Endothelial cell (in vitro differentiated cells): ENCODE measurements around the gene TMEM109. TPM values are rescaled to one million over a fixed set of nuclear protein-coding genes. Genes with fewer than 3 reads are reported as not detected.

Experiments used
- DNase-seq: peaks from one replicate; pipeline ENCODE4 v3.0.0; 2021; ENCODE audit warnings: low spot score
- H3K27ac Mint-ChIP-seq: one replicate; pipeline ENCODE4 v1.8.0; 2021; ENCODE audit warnings: mixed read lengths, inconsistent platforms; ENCODE audit not compliant: unreplicated experiment
- H3K27me3 Mint-ChIP-seq: one replicate; pipeline ENCODE4 v1.8.0; 2021; ENCODE audit warnings: mild to moderate bottlenecking, moderate library complexity, mixed read lengths, inconsistent platforms; ENCODE audit not compliant: unreplicated experiment
- H3K36me3 Mint-ChIP-seq: one replicate; pipeline ENCODE4 v1.8.0; 2021; ENCODE audit warnings: mild to moderate bottlenecking, low read depth, mixed read lengths, inconsistent platforms; ENCODE audit not compliant: unreplicated experiment
- H3K4me1 Mint-ChIP-seq: one replicate; pipeline ENCODE4 v1.8.0; 2021; ENCODE audit warnings: mild to moderate bottlenecking, mixed read lengths, inconsistent platforms; ENCODE audit not compliant: unreplicated experiment
- H3K4me3 Mint-ChIP-seq: one replicate; pipeline ENCODE4 v1.8.0; 2021; ENCODE audit warnings: mild to moderate bottlenecking, mixed read lengths, inconsistent platforms; ENCODE audit not compliant: unreplicated experiment
- H3K9me3 Mint-ChIP-seq: one replicate; pipeline ENCODE4 v1.8.0; 2021; ENCODE audit warnings: mixed read lengths, inconsistent platforms; ENCODE audit not compliant: unreplicated experiment
- CTCF ChIP-seq: fragments of 200-600 bp; sonication (generic); IDR thresholded peaks from one replicate; pipeline ENCODE4 v1.5.0; 2021; ENCODE audit warnings: antibody characterized with exemption; ENCODE audit not compliant: unreplicated experiment
- total RNA-seq: library from RNA; stranded (reverse); fragmentation: NEBNext Ultra II Directional; extraction: Animal tissue kit (Norgen Biotek cat#: 25700); gene quantifications from one replicate; pipeline ENCODE4 v1.2.1, GENCODE V29; 2021; ENCODE audit not compliant: unreplicated experiment

The TMEM109 gene
- total RNA-seq, 1 donor from 2014 or later: 95.1 TPM

GRCh38 chr11:60916669-60917206, 2.8 kb downstream of the TMEM109 start:
- peaks cover 16% of the 10 kb centered on the region for H3K27me3 Mint-ChIP-seq
- H3K4me1 Mint-ChIP-seq: peaks cover 41% of the 10 kb centered on the region
- peak overlapping the region; percentile 62 for H3K4me3 Mint-ChIP-seq
- TF ChIP-seq CTCF: no peak
- no peaks in the 10 kb centered on the region for H3K9me3 Mint-ChIP-seq
- H3K27ac Mint-ChIP-seq: no peak overlapping the region
- DNase-seq: no peak
- H3K36me3 Mint-ChIP-seq: peaks cover 22% of the 10 kb centered on the region

GRCh38 chr11:60917267-60917666, 3.3 kb downstream of the TMEM109 start:
- H3K4me1 Mint-ChIP-seq: peaks cover 36% of the 10 kb centered on the region
- H3K9me3 Mint-ChIP-seq: no peaks in the 10 kb centered on the region
- H3K27me3 Mint-ChIP-seq: peaks cover 12% of the 10 kb centered on the region
- peaks cover 24% of the 10 kb centered on the region for H3K36me3 Mint-ChIP-seq
- H3K27ac Mint-ChIP-seq: no peak overlapping the region
- no peak for DNase-seq
- H3K4me3 Mint-ChIP-seq: peak overlapping the region; percentile 62
- TF ChIP-seq CTCF: no peak

- Mint-ChIP-seq H3K4me3 (no peak overlapping the region), H3K27ac (no peak overlapping the region), H3K36me3 (peaks cover 33% of the 10 kb centered on the region), H3K4me1 (peaks cover 28% of the 10 kb centered on the region), H3K27me3 (peaks cover 15% of the 10 kb centered on the region), H3K9me3 (no peaks in the 10 kb centered on the region)
- no peak for DNase-seq
- TF ChIP-seq CTCF: no peak
Observed at GRCh38 chr11:60918251-60918938, 4.4 kb downstream of the TMEM109 start.

- no peak for DNase-seq
- Mint-ChIP-seq H3K36me3 (peaks cover 34% of the 10 kb centered on the region), H3K9me3 (no peaks in the 10 kb centered on the region), H3K27ac (no peak overlapping the region), H3K4me3 (no peak overlapping the region), H3K4me1 (peaks cover 23% of the 10 kb centered on the region), H3K27me3 (peaks cover 14% of the 10 kb centered on the region)
- TF ChIP-seq CTCF: no peak
Observed at GRCh38 chr11:60918939-60919265, 4.9 kb downstream of the TMEM109 start.

- peaks cover 34% of the 10 kb centered on the region for H3K36me3 Mint-ChIP-seq
- peaks cover 21% of the 10 kb centered on the region for H3K4me1 Mint-ChIP-seq
- no peak for DNase-seq
- TF ChIP-seq CTCF: no peak
- H3K9me3 Mint-ChIP-seq: no peaks in the 10 kb centered on the region
- peaks cover 12% of the 10 kb centered on the region for H3K27me3 Mint-ChIP-seq
- no peak overlapping the region for H3K4me3 Mint-ChIP-seq
- no peak overlapping the region for H3K27ac Mint-ChIP-seq
Observed at GRCh38 chr11:60919320-60919719, 5.4 kb downstream of the TMEM109 start.
